HL-60 (cell line): ENCODE measurements around the gene RPS6KC1.

ENCODE experiments used
- POLR2AphosphoS5 ChIP-seq: IDR thresholded peaks from 2 replicates; pipeline ENCODE4 v1.6.1; 2012; ENCODE audit warnings: low read depth
- TF ChIP-seq, protein P1 (sequence below): IDR thresholded peaks from one replicate; pipeline ENCODE4 v1.5.1; 2011; ENCODE audit warnings: low read length, control low read depth, inconsistent platforms; ENCODE audit not compliant: insufficient read depth
- TF ChIP-seq, protein P2 (sequence below): IDR thresholded peaks from 2 replicates; pipeline ENCODE4 v1.6.1; 2012; ENCODE audit warnings: low read depth; ENCODE audit not compliant: insufficient replicate concordance

DNA sequence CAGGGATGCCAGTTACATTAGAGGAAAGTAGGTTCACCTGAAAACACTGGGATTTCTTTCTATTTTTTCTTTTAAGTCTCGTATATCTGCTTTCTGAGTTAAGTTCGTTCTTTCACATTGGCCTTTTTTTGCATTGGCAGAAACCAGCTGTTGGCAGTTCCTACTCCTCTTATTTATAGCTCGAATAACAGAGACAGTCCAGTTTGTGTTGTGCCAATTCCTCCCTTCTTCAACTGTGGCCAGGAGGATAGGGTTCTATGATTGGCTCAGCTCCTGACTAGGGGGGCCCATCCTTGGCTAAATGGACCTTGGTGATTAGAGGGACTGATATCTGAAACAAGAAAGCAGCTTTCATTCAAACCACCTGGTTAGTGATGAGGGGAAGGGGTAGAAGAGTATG, 115.8 kb downstream of the RPS6KC1 start:
- TF ChIP-seq POLR2AphosphoS5 = no peak
- TF ChIP-seq, protein P1, sequence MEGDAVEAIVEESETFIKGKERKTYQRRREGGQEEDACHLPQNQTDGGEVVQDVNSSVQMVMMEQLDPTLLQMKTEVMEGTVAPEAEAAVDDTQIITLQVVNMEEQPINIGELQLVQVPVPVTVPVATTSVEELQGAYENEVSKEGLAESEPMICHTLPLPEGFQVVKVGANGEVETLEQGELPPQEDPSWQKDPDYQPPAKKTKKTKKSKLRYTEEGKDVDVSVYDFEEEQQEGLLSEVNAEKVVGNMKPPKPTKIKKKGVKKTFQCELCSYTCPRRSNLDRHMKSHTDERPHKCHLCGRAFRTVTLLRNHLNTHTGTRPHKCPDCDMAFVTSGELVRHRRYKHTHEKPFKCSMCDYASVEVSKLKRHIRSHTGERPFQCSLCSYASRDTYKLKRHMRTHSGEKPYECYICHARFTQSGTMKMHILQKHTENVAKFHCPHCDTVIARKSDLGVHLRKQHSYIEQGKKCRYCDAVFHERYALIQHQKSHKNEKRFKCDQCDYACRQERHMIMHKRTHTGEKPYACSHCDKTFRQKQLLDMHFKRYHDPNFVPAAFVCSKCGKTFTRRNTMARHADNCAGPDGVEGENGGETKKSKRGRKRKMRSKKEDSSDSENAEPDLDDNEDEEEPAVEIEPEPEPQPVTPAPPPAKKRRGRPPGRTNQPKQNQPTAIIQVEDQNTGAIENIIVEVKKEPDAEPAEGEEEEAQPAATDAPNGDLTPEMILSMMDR = no peak
- TF ChIP-seq, protein P2, sequence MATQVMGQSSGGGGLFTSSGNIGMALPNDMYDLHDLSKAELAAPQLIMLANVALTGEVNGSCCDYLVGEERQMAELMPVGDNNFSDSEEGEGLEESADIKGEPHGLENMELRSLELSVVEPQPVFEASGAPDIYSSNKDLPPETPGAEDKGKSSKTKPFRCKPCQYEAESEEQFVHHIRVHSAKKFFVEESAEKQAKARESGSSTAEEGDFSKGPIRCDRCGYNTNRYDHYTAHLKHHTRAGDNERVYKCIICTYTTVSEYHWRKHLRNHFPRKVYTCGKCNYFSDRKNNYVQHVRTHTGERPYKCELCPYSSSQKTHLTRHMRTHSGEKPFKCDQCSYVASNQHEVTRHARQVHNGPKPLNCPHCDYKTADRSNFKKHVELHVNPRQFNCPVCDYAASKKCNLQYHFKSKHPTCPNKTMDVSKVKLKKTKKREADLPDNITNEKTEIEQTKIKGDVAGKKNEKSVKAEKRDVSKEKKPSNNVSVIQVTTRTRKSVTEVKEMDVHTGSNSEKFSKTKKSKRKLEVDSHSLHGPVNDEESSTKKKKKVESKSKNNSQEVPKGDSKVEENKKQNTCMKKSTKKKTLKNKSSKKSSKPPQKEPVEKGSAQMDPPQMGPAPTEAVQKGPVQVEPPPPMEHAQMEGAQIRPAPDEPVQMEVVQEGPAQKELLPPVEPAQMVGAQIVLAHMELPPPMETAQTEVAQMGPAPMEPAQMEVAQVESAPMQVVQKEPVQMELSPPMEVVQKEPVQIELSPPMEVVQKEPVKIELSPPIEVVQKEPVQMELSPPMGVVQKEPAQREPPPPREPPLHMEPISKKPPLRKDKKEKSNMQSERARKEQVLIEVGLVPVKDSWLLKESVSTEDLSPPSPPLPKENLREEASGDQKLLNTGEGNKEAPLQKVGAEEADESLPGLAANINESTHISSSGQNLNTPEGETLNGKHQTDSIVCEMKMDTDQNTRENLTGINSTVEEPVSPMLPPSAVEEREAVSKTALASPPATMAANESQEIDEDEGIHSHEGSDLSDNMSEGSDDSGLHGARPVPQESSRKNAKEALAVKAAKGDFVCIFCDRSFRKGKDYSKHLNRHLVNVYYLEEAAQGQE = no peak
